GM18870 (cell line): ENCODE results near the gene CALML6.

Experiments used
- ATAC-seq: cut with Tn5 transposase; IDR thresholded peaks from one replicate; pipeline ENCODE4 v1.9.1; 2021; ENCODE audit warnings: moderate library complexity; ENCODE audit not compliant: unreplicated experiment

Gene CALML6

GRCh38 chr1:1892079-1892762 lies 22.8 kb upstream of the CALML6 start:
- no peak for ATAC-seq

GRCh38 chr1:1892763-1893120 lies 22.3 kb upstream of the CALML6 start:
- ATAC-seq = no peak

- no peak for ATAC-seq
Observed at GRCh38 chr1:1893291-1893985, 21.6 kb upstream of the CALML6 start.

GRCh38 chr1:1893997-1894353 lies 21.1 kb upstream of the CALML6 start:
- ATAC-seq = no peak

GRCh38 chr1:1894354-1895059 lies 20.6 kb upstream of the CALML6 start:
- no peak for ATAC-seq

GRCh38 chr1:1895060-1895418 lies 20.0 kb upstream of the CALML6 start:
- no peak for ATAC-seq

- no peak for ATAC-seq
Observed at GRCh38 chr1:1895456-1896336, 19.4 kb upstream of the CALML6 start.

- no peak for ATAC-seq
Observed at GRCh38 chr1:1898246-1898933, 16.7 kb upstream of the CALML6 start.

GRCh38 chr1:1899266-1899966 lies 15.6 kb upstream of the CALML6 start:
- ATAC-seq = no peak

GRCh38 chr1:1899967-1900327 lies 15.1 kb upstream of the CALML6 start:
- ATAC-seq = no peak

GRCh38 chr1:1900883-1901640 lies 14.0 kb upstream of the CALML6 start:
- ATAC-seq = no peak

GRCh38 chr1:1901641-1902294 lies 13.3 kb upstream of the CALML6 start:
- no peak for ATAC-seq

GRCh38 chr1:1903224-1903623 lies 11.8 kb upstream of the CALML6 start:
- no peak for ATAC-seq

- ATAC-seq = no peak
Observed at GRCh38 chr1:1906185-1907097, 8.6 kb upstream of the CALML6 start.

- no peak for ATAC-seq
Observed at GRCh38 chr1:1907098-1907736, 7.8 kb upstream of the CALML6 start.

GRCh38 chr1:1908506-1908791 lies 6.6 kb upstream of the CALML6 start:
- no peak for ATAC-seq

GRCh38 chr1:1910033-1910465 lies 5.0 kb upstream of the CALML6 start:
- no peak for ATAC-seq
